Stomach (tissue), 4 donors: ENCODE measurements around the gene ULK1.

Experiments
- POLR2A ChIP-seq, 4 donors: fragments of 450-650 bp; IDR thresholded peaks; one replicate each; pipeline ENCODE4 v1.6.1; 2016; ENCODE audit warnings: antibody characterized with exemption in 4 of 4, control low read depth in 2 of 4, mild to moderate bottlenecking in 1 of 4, moderate library complexity in 1 of 4
- POLR2AphosphoS5 ChIP-seq, 3 donors: sonication (generic); formaldehyde crosslinking; IDR thresholded peaks; one replicate each; pipeline ENCODE4 v1.6.1; 2016; ENCODE audit warnings: antibody characterized with exemption in 3 of 3
- TF ChIP-seq, protein P1 (sequence below), 7 experiments: fragments of 450-650 bp in 4 of 7; fragments of 200-600 bp in 3 of 7; sonication (generic) in 3 of 7; IDR thresholded peaks; one replicate each; pipeline ENCODE4 v1.5.1; 2016 to 2019; ENCODE audit warnings: antibody characterized with exemption in 7 of 7, control low read depth in 2 of 7, mild to moderate bottlenecking in 1 of 7

DNA sequence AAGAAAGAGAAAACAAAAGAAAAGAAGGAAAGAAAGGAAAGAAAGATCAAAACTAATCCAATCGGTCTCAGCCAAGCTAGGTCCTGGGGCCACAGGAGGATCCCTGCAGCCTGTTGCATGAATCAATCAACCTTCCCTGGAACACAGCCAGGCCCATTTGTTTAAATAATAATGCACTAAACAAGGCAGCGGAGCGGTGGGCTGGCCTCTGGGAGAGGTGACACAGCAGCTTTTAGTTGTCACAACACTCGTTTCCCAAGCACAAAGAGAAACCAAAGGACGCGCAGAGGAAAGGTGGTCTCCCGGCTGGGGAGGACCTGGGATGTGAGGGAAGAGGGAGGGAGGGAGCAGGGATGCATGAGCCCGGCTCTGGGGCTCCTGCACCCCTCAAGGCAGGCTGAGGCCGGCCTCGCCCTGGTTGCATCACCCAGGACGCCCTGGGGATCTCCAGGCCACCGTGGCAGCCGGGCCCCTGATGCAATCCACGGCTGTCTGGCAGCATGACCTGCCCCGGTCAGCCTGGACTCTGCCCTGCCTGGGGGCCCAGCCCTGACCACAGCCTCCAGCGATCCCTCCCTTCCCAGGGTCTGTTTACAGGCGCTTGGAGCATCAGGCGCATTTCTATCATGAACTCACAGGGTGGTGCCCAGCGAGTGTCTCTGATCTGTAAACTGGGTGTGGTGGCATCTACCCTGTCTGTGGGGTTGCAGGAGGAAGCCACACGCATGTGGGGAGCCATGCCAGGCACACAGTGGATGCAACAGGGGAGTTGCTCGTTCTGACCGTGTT is 33.8 kb upstream of the ULK1 start:
- TF ChIP-seq, protein P1, sequence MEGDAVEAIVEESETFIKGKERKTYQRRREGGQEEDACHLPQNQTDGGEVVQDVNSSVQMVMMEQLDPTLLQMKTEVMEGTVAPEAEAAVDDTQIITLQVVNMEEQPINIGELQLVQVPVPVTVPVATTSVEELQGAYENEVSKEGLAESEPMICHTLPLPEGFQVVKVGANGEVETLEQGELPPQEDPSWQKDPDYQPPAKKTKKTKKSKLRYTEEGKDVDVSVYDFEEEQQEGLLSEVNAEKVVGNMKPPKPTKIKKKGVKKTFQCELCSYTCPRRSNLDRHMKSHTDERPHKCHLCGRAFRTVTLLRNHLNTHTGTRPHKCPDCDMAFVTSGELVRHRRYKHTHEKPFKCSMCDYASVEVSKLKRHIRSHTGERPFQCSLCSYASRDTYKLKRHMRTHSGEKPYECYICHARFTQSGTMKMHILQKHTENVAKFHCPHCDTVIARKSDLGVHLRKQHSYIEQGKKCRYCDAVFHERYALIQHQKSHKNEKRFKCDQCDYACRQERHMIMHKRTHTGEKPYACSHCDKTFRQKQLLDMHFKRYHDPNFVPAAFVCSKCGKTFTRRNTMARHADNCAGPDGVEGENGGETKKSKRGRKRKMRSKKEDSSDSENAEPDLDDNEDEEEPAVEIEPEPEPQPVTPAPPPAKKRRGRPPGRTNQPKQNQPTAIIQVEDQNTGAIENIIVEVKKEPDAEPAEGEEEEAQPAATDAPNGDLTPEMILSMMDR (IDR thresholded peaks at IDR 0.05) = no peak
- no peak for TF ChIP-seq POLR2AphosphoS5 (IDR thresholded peaks at IDR 0.05)
- TF ChIP-seq POLR2A (IDR thresholded peaks at IDR 0.05) = no peak
